Fibroblast of skin of left quadriceps (primary cell): Measurements from ENCODE around the gene EHMT1.
A peak's percentile ranks its signal among the peaks of the same experiment; 100 is the strongest.

ENCODE experiments used
- DNase-seq, 2 experiments: peaks; one replicate each; pipeline ENCODE4 v3.0.0-alpha.2; 2013; ENCODE audit warnings: low read depth in 2 of 2

Gene EHMT1

GRCh38 chr9:137672907-137673791 is 54.3 kb downstream of the EHMT1 start:
- DNase-seq, result peak; percentile 36 to 41

GRCh38 chr9:137673886-137674285 is 55.1 kb downstream of the EHMT1 start:
- DNase-seq, result no peak

DNA sequence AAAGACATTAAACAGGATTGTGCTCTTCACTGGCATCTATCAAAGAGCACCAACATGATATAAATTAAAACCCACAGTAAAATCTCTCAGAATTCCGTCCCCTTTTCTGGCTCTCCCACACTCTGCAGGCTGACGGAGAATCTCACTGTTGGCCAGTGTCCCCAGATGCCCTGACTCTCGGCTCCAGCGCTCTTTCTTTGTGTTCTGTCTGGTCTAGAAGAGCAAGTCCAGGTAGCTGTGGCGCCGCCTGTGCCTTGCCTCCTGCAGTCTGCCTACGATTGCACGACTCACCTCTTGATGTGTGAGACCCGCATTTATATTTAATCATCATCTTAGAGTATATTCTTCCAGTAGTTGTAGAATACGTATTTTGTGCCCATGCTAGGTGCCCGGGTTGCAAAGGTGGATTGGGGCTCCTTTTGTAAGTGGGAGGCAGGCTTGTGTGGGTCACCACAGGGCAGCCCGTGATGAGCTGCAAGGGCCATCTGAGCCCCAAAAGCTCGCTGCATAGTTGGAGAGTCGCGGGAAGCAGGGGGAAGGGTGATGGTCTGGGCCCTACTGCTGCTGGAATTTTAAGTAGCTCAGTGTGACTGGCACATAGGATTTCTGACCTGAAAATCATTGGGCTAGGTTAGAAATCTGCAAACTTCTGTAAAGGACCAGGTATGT is 55.6 kb downstream of the EHMT1 start:
- no peak for DNase-seq

- DNase-seq, result no peak
Observed at GRCh38 chr9:137674976-137675320, 56.1 kb downstream of the EHMT1 start.

DNA sequence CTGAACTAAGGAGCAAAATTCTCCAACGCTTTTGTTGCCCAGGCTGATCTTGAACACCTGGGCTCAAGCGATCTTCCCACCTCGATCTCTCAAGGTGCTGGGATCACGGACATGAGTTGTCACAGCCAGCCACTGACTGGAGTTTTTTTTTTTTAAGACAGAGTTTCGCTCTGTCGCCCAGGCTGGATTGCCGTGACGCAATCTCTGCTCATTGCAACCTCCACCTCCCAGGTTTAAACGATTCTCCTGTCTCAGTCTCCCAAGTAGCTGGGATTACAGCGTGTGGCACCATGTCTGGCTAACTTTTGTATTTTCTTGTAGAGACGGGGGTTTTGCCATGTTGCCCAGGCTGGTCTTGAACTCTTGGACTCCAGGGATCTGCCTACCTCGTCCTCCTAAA is 58.2 kb downstream of the EHMT1 start:
- no peak for DNase-seq

GRCh38 chr9:137678202-137678601 is 59.4 kb downstream of the EHMT1 start:
- DNase-seq, result no peak

GRCh38 chr9:137679249-137679648 is 60.4 kb downstream of the EHMT1 start:
- no peak for DNase-seq

DNA sequence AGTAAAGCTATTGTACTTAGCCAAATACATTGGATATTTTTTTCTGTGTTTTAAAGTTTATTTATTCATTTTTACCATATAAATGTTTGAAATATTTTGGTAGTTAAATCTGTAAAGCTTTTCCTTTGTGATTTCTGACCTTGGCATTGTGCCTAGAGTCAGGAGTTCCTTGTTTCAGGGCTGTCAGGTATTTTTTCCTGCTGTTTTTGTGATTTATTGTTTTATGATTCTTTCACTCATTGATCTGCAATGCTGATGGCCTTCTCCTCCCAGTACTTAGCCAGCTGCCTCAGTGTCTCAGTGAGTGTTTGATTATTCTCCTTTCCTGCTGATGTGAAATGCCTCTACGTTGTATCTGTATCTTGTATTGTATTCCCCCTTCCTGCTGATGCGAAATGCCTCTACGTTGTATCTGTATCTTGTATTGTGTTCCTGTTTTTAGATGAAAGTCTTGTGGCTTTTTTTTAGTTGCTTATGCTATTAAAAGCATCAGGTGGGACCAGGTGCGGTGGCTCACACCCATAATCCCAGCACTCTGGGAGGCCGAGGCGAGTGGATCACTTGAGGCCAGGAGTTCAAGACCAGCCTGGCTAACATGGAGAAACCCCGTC is 61.0 kb downstream of the EHMT1 start:
- DNase-seq, result no peak

DNA sequence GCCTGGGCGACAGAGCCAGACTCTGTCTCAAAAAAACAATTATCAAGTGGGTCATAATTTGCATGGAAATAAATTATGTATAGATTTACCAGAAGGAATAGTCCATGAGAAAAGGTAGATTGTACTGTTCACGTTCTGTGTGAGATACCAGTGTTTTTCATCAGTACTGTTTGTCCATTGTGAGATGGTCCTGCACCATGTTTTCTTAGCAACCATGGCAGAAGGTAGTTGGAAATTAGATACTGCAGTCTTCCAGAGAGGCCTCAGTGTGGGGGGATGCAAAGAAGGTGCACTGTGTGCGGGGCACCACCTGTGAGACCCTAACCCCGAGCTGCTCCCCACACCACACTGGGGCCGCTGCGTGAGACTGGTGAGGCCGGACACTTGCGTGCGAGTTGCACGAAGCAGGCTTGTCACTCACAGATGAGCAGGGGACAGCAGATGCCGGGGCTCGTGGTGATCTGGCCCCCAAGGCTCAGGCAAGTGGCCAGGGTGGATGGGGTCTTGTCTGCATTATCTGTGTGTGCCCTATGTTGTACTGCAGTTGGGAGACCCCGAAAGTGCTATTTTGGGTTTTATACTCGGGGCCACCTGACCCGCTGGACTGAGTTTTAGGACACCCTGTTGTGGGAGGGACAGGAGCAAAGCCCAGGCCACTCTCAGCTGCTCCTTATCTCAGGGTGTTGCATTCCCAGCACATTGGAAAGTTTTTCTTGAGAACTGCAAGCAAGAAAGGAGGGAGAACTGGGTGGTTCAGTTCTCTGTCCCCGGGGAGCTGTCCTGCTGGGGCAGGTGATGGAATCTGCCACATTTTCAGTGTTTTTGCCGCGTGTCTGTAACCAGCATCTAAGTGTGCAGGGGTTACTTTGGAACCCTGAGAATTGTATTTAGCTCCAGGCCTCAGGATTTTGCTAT is 61.9 kb downstream of the EHMT1 start:
- DNase-seq, result no peak

DNA sequence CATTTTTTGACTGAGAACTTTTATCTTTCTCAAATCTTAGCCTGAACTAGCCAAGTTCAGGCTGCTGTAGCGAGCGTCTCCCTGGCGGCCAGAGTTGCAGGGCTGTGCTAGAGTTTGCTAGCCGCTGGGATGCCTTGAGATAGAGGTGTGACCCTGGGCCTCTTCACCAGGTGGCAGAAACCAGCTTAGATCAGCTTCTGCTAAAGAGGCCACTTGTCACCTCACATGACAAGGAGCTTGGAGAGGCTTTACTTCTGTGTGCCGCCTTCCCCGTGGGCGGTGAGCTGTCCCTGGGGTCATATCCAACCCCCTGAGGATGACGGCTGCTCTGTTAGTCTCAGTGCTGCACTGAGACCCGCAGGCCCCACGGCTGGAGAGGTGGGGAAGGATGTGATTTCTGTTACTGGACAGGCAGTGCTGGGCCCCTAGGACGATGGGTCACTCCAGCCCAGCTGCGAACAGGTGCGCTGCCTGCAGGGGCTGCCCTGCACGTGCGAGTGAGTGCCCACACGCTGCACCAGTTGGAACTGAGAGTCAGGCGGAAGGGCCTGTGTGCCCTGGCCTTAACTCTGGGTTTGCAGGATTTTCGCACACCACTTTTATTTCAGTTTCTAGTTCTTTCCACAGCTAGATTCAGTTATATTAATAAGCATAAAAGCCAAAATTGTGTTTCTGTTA is 63.8 kb downstream of the EHMT1 start:
- no peak for DNase-seq

- DNase-seq, result no peak
Observed at GRCh38 chr9:137683262-137683864, 64.6 kb downstream of the EHMT1 start.

DNA sequence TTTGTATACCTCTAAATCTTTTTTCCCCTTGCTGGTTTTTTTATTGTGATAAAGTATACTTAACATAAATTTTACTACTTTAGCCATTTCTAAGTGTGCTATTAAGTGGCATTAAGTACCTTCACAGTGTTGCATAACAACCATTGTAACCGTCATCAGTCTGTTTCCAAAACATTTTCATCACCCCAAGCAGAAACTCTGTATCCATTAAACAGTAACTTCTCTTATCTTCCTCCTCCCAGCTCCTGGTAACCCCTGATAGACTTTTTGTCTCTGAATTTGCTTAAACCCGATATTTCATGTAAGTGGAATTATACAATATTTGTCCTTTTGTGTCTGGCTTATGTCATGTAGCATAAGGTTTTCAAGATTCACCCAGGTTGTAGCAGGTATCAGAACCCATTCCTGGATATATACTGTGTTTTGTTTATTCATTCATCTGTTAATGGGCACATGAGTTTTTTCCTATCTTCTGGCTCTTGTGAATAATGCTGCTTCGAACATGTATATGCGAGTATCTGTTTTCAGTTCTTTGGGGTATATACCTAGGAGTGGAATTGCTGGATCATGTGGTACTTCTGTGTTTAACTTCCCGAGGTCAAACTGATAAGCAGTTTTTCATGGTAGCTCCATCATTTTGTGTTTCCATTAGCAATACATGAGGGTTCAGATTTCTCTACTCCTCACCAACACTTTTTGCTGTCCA is 66.4 kb downstream of the EHMT1 start:
- no peak for DNase-seq

DNA sequence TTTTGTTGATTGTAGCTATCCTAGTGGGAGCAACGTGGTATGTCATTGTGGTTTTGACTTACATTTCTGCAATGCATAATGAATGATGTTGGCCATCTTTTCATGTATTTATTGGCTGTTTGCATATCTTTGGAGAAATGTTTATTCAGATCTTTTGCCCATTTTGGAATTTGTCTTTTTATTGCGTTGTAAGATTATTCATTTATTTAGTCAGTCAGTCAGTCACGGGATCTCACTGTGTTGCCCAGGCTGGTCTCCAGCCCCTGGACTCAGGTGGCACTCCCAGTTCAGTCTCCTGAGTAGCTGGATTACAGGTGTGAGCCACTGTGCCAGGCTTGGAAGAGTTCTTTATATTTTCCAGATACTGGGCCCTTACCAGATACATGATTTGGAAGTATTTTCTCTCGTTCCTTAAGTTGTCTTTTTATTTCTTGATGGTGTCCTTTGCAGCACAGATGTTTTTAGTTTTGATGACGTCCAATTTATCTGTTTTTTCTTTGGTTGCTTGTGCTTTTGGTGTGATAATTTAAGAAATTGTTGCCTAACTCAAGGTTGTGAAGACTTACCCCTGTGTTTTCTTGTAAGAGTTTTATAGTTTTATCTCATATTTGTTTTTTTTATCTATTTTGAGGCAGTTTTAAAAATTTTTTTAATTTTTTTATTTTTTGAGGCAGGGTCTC is 67.1 kb downstream of the EHMT1 start:
- DNase-seq, result peak; percentile 26 to 33

GRCh38 chr9:137688261-137688660 is 69.5 kb downstream of the EHMT1 start:
- no peak for DNase-seq

GRCh38 chr9:137688725-137689124 is 69.9 kb downstream of the EHMT1 start:
- no peak for DNase-seq

GRCh38 chr9:137689745-137690529 is 71.1 kb downstream of the EHMT1 start:
- peak; percentile 42 to 50 for DNase-seq

GRCh38 chr9:137690930-137691645 is 72.3 kb downstream of the EHMT1 start:
- no peak for DNase-seq
